Measurements from ENCODE around the gene NFS1.

- TF ChIP-seq CTCF (IDR thresholded peaks at IDR 0.05; ENCODE audit: insufficient read depth, low read length, poor library complexity, severe bottlenecking) (no peak), EZH2phosphoT487 (conservative IDR thresholded peaks at IDR 0.05; ENCODE audit: low read length) (no peak)
These were observed 41.9 kb downstream of the NFS1 start for GRCh38 chr20:35657271-35657670.
